NCI-H2107 (cell line): ENCODE results near the gene ERO1A.
A peak's percentile ranks its signal among the peaks of the same experiment; 100 is the strongest.
"Not testable (repeated sequence)": the region's sequence is repeated elsewhere in the genome, so short reads cannot be mapped to it uniquely, and the experiment has no call there.

ENCODE experiments used
- DNase-seq: peaks from one replicate; lab custom pipeline; 2025; lab: John Stamatoyannopoulos, UW

Gene ERO1A, protein sequence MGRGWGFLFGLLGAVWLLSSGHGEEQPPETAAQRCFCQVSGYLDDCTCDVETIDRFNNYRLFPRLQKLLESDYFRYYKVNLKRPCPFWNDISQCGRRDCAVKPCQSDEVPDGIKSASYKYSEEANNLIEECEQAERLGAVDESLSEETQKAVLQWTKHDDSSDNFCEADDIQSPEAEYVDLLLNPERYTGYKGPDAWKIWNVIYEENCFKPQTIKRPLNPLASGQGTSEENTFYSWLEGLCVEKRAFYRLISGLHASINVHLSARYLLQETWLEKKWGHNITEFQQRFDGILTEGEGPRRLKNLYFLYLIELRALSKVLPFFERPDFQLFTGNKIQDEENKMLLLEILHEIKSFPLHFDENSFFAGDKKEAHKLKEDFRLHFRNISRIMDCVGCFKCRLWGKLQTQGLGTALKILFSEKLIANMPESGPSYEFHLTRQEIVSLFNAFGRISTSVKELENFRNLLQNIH

DNA sequence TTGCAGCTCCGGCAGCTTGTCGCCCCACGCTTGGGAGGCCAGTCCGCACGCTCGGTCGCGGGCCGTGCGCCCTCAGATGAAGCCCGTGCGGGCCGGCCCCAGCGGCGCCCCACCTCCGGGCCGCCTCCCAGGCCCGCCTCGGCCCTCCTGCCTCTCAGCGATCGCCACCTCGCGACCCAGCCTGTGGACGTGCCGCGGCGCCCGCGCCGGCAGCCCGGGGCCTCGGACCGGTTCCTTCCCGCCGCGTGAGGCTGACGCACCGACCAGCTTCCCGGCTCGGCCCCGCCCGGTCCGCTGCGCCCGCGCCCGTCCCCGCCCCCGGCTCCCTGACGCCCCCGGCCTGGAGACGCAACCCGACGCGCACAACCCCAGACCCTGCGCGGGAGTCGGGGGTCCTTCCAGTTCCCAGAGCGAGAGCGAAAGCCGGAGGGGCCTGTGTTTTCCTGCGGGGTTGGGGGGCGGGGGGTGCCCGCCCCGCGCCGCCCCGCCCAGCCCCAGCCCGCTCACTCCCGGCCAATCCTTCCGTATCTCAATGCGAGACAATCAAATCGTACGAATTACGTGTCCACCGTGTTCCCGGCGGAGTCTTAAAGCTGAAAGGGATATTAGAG is at the start of gene ERO1A:
Gene ERO1A, minus strand, starts transcription at position 78 of the 611 bp plus-strand sequence. Its CDS starts 77 bp downstream, at position 1.
- DNase-seq = peak; percentile 81

DNA sequence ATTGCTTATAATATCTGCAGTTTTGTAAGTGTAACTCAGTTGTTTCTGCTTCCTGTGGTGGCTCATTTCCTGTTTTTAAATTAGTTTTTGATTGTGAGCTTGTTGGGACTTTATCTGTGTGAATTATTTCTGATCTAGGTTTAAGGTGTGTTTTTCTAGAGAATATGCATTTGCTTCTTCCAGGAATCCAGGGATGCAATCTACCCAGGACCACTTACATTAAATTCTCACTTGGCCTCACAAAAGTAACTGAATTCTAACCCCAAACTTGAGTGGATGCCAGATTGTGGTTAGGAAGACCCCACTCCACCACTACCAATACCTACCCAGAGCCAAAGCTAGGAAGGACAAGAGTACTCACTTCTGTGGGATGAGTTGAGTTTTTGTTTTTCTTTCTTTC is 46.5 kb upstream of the ERO1A start:
- DNase-seq = no peak

DNA sequence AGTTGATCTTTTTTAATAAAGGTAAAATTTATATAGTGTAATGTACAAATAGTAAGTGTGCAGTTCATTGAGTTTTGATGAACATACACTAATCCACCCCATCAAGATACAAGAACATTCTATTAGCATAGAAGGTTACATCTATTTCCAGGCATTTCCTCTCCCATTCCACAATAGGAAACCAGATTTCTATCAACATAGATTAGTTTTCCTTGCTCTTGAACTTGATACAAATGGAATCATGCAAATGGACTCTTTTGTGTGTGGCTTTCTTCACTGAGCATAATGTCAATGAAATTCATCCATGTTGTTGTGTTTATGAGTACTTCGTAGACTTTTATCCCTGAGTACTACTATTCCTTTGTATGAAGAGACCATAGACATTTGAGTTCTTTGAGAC is 45.4 kb upstream of the ERO1A start:
- DNase-seq = no peak

DNA sequence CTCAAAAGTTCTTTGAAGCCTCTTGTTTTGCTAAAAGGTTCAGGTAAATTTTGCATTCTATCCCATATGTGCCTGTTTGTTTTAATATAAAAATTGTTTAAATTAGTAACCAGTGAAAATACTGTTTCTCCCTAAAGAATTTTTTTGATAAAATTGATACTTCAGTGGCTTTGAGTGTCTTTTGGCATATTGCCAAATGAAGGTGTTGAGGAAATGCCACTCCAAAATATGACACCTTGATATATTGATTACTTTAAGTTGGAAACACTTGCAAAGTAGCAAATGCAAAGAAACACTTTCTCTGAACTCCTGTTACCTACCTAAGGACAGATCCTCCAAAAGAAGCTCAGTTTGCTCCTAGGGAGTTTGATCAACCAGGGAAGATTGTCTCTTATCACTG is 43.1 kb upstream of the ERO1A start:
- DNase-seq = no peak

DNA sequence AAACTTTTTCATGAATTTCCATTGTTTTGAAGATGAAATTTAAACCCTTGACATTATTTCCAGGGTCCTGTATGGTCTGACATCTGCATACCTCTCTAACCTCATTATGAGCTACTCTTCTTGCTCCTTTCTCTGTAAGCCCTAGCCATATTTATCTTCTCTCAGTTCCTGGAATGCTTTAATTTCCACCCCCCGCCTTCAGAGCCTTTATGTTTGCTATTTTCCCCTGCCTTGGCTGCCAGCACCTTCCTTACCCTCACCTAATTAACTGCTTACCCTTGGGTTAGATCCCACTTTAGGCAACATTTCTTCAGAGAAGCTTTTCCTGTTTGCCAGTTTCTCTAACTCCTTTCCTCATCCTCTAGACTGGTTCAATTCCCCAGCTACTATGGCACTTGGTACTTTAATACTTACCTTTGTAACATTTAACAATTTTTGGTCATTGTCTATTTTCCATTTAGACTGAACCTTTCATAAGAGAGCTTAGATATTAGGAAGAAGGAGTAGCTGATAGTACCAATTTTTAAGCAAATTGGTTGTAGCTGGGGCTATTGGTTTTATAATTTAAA is 40.6 kb upstream of the ERO1A start:
- no peak for DNase-seq

DNA sequence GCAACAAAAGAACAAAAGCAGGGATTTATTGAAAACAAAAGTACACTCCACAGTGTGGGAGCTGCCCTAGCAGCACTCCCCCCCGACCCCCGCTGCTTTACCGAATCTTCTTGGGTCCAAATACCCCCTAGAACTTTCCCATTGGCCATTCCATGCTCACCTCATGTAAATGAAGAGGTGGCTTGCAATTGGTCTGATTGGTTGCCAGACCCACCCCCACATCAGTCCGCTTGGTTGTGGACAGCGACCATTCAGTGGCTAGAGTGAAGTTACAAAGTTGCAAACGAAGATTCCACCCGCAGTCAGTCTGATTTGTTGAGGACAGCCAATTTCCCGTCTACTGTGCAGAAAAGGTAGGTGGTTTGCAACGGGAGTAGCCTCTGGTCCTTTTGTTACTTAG is 38.5 kb upstream of the ERO1A start:
- DNase-seq = no peak

DNA sequence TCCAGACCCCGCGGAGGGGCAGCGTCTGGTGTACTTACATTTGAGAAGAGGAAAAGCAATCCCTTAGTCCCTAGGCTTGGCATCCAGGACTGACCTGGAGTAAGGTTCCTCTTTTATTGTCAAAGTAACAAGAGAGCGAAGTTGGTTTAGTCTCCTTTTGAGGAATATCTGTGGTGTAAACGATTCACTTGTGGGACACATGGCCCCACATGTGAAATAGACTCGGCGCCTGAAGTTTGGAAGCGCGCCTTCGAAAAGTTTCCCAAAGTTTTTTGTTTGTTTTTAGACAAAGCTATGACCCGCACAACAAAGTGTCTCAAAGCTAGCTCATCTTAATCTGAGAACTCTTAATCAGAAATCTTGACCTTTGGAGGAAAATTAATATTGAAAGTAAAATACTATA is 35.4 kb upstream of the ERO1A start:
- DNase-seq = peak; percentile 28

DNA sequence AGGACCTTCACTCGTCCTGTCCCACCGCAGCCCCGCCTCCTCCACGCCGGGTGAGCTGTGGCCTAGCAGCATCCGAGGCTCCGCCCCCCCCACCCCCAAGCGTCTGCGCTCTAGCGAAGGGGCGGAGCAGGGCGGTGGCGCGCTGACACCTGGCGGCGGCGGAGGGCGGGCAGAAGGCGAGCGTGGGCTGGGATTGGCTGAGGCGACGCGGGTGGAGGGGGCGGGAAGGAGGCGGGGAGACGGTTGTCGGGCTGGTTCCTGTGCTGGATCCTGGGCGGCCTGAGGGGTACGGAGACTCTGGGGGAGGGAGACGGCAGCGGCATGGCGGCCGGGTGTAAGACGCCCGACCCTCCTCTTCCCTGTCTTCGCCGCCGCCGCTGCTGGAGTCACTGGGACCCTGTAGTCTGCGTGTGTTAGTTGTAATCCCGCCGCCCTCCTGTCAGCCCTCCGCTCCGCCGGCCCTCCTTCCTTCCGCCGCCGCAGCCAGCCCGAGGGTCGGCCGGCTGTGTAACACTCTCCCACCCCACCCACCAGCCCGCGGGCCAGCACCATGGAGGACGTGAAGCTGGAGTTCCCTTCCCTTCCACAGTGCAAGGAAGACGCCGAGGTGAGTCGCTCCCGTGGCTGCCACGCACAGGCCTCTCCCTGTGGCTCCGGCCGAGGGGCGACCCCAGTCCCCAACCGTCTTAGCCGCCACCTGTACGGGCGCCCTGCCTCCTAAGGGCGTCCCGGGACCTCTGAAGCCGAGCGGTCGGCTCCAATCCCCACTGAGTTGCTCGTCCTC is 34.8 kb upstream of the ERO1A start, which contains the start of gene STYX:
Gene STYX, plus strand, starts transcription at position 242 of the 784 bp plus-strand sequence. Its CDS starts 309 bp downstream, at position 551.
- peak; percentile 99 for DNase-seq

DNA sequence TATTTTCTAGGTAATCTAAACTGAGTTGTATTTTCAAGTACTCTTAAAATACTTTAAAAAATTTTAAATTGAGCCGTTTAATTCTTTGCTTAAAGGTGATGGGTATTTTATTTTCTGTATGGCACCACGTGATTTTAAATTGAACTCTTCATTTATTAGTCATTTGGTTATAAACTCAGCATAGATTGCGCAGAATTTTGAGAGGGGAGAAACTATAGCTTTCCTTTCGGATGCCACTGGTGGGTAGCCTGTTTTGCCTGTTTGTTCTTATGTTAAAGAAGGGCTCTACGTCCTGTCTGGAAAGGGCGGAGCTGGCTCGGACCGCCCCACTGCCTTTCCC is 34.2 kb upstream of the ERO1A start:
- DNase-seq = no peak

DNA sequence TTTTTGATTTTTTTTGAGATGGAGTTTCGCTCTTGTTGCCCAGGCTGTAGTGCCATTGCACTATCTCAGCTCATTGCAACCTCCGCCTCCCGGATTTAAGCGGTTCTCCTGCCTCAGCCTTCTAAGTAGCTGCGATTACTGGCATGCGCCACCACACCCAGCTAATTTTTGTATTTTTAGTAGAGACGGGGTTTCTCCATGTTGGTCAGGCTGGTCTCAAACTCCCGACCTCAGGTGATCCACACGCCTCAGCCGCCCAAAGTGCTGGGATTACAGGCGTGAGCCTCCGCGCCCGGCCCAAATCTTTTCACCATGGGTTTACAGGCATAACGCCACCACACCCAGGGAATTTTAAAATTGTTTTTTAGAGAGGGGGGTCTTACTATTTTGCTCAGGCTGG is 33.7 kb upstream of the ERO1A start:
- DNase-seq = not testable (repeated sequence)

DNA sequence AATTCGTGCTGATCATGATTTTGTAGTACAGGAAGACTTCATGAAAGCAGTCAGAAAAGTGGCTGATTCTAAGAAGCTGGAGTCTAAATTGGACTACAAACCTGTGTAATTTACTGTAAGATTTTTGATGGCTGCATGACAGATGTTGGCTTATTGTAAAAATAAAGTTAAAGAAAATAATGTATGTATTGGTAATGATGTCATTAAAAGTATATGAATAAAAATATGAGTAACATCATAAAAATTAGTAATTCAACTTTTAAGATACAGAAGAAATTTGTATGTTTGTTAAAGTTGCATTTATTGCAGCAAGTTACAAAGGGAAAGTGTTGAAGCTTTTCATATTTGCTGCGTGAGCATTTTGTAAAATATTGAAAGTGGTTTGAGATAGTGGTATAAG is 32.2 kb upstream of the ERO1A start:
- not testable (repeated sequence) for DNase-seq

DNA sequence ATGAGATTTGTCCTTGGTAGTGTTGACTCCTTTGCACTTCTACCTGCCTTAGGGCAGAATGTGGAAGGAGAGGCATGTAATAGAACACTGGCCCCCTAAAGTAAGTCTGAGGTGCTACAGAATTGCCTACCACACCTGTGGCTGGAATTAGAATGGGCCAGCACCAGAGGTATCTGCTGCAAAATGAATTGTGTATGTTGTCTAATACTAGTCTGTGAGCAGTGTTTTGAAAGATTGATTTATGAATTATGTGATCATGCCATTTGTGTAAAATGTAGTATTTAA is 28.9 kb upstream of the ERO1A start:
- DNase-seq = no peak

DNA sequence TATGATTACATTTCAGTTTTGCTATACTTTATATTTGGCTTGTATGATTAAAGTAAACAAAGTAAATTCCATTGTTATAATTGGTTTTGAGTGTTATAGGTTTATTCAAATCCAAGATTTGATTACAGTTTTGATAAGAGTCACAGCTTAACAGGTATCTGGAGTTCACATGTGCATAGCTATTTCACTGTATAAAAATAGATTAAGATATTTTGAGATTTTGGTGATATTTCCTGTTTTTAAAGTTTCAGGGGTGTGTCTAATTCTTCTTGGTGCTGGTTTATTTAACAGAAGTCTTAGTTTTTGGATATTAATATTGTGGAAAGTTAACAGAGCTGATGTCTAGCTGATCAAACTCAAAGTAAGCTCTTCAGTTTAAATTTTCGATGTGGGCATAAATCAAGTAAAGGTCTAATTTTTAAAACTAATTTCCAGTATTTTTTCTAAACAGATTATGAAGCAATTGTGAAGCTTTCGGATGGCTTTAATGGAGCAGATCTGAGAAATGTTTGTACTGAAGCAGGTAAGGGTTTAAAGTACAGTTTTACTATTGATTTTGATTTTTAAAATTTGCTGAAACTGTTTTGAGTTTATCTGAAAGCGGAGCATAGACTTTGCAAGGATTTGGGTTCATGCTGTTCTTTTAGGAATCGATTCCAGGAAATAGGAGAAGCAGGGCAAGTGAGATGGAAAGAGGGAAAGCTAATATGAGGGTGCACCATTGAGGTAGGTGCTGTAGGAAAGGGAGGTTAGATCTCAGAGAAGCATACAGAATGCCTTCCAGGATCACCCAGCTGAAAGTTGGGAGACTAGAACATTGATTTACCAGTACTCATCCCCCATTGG is 28.4 kb upstream of the ERO1A start:
- no peak for DNase-seq

DNA sequence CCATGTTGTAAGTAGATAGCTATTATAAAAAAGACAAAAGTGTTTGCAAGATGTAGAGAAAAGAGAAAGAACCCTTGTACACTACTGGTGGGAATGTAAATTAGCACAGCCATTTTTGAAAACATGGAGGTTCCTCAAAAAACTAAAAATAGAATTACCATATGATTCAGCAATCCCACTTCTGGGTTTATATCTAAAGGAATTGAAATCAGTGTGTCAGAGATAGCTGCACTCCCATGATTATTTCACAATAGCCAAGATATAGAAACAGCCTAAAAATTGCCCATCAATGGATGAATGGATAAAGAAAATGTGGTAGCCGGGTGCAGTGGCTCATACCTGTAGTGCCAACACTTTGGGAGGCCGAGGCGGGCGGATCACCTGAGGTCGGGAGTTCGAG is 20.8 kb upstream of the ERO1A start:
- DNase-seq = no peak

DNA sequence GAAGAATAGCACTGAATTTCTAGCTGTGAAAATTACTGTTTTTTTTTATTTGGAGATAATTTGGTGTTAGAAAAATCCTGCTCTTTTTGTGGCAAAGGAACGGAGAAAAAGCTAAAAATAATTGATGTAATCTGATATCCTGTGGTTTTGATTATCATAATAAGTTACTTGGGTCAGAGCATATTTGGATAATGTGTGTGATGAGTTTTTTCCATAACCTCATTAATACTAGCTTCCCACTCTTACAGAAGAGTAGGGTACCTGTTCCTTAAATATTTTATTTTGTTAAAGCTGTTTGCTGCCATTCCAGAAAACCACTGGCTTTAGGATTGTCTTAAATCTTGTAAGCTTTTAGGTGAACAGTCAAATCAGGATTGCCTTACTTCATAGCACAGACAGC is 16.3 kb upstream of the ERO1A start:
- DNase-seq = no peak

DNA sequence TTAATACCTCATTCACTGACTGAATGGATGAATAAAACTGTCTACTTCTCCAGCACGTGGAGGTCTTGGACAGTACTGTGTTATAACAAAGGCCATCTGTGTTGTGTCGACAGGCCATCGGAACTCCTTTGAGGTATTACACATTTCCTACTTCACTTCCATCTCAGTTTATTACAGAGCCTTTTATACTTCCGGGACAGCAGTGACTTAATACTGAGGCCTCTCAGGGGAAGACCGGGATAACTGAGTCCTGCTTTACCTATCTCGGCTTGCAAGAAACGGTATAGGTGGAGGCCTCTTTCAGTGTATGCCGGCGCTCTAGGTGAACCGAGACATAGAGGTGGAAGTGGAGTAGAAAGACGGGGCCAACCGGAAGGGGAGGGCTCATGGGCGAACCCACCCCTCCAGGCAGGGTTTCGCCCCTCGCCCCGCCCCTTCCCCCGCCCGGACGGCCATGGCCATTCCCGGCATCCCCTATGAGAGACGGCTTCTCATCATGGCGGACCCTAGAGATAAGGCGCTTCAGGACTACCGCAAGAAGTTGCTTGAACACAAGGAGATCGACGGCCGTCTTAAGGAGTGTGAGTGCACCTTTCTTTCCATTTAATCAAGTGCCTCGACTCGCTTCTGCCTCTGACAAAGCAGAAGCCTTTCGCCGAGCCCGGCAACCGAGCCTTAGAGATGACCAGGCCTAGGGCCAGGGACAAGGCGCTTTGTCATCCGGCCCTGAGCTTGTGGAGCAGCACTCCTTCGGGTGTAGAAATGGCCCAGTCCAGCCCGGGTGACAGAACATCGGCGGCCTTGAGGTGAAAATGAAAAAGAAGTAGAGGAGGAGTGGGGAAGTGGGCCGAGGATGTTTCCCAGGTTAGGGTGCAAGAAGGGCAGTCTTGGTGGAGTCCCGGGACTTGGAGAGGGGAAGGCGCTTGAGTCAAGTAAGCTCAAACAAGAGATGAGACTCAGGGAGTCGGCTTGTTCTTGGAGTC is 11.7 kb upstream of the ERO1A start, which contains the start of gene PSMC6:
Gene PSMC6, plus strand, starts transcription at position 477 of the 983 bp plus-strand sequence. Its CDS starts 20 bp downstream, at position 497.
- peak; percentile 96 for DNase-seq

DNA sequence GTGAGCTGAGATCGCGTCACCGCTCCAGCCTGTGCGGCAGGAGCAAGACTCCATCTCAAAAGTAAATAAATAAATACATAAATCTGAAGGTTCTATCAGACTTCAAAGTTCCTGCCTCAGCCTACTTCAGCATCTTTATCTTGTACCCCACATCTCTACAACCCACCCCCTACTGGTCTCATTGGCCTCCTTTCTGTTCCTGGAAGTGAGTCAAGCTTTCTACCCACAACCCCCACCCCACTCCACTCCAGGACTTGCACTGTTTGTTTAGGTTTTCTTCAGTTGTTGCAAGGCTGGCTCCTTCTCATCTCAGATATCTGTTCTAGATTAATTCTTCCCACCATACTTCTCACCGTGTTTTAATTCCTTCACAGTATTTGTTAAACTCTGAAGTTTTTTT is 10.9 kb upstream of the ERO1A start:
- DNase-seq = no peak

DNA sequence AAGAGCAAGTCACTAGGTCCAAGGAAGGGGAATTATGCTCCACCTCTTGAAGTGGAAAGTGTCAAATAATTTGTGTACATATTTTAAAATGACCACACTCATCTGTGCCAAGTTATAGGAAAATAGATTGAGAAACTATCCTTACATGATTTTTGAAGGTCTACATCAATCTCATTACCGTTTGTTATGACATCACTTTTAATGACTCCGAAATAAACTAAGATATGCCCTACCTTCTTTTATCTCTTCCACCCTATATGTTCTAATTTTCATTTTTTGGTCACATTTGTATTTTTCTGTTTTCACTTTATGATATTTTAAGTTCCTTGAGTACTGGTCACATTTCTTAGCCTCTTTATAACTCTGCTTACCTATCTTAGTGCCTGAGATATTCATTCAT is 8.3 kb upstream of the ERO1A start:
- DNase-seq = no peak

DNA sequence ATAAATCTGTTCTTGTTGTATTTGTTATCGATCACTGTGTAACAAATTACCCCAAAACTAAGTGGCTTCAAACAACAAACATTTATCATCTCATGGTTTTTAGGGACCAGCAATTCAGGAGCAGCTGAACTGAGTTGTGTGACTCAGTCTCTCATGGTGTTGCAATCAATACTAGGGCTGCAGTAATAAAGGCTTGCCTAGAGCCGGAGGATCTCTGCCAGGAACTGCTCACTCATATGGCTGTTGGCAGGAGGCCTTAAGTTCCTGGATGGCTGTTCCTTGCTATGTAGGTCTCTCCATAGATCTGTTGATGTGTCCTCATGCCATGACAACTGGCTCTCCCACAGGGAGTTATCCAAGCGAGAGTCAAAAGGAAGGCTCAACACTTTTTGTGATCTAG is 7.9 kb upstream of the ERO1A start:
- no peak for DNase-seq

DNA sequence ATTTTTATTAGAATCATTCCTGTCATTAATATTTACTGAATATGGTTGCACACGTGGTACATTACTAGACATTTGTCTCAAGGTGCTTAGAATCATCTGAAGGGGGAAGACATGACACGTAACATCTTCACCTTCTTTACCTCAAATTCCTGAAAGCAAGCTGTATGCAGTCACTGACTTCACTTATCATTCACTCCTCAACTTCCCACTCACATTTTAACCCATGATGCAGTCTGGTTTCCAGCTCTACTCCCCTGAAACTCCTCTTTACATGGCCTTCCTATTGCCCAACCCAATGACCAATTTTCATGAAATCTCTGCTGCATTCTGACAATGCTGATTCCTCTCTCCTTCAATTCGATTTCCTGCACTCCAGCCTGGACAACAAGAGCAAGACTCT is 5.9 kb upstream of the ERO1A start:
- no peak for DNase-seq
